GM19025 (cell line): ENCODE data around the gene CLIC4.

Experiments
- ATAC-seq: cut with Tn5 transposase; IDR thresholded peaks from one replicate; pipeline ENCODE4 v1.9.1; 2021; ENCODE audit warnings: mild to moderate bottlenecking, low read depth, moderate library complexity; ENCODE audit not compliant: unreplicated experiment

CLIC4 gene

GRCh38 chr1:24853649-24854048 is 108.4 kb downstream of the CLIC4 start:
- no peak for ATAC-seq

GRCh38 chr1:24855474-24855873 is 110.2 kb downstream of the CLIC4 start:
- no peak for ATAC-seq

GRCh38 chr1:24856787-24857506 is 111.7 kb downstream of the CLIC4 start:
- ATAC-seq: no peak

- ATAC-seq: no peak
Measured at GRCh38 chr1:24857507-24858133, 112.4 kb downstream of the CLIC4 start.

GRCh38 chr1:24858277-24858676 is 113.0 kb downstream of the CLIC4 start:
- no peak for ATAC-seq

- ATAC-seq: no peak
Measured at GRCh38 chr1:24859063-24860010, 114.1 kb downstream of the CLIC4 start.

- no peak for ATAC-seq
Measured at GRCh38 chr1:24860841-24861240, 115.6 kb downstream of the CLIC4 start.

GRCh38 chr1:24861821-24862727 is 116.8 kb downstream of the CLIC4 start:
- no peak for ATAC-seq

- no peak for ATAC-seq
Measured at GRCh38 chr1:24862775-24863483, 117.7 kb downstream of the CLIC4 start.

- no peak for ATAC-seq
Measured at GRCh38 chr1:24864370-24864777, 119.1 kb downstream of the CLIC4 start.

- ATAC-seq: no peak
Measured at GRCh38 chr1:24865168-24865567, 119.9 kb downstream of the CLIC4 start.

GRCh38 chr1:24865587-24865986 is 120.3 kb downstream of the CLIC4 start:
- ATAC-seq: no peak

GRCh38 chr1:24866211-24867083 is 121.2 kb downstream of the CLIC4 start:
- ATAC-seq: no peak

GRCh38 chr1:24867084-24867870 is 122.0 kb downstream of the CLIC4 start:
- no peak for ATAC-seq

GRCh38 chr1:24868016-24868875 is 123.0 kb downstream of the CLIC4 start:
- ATAC-seq: no peak

- no peak for ATAC-seq
Measured at GRCh38 chr1:24870551-24871195, 125.4 kb downstream of the CLIC4 start.
